ENCODE data around the gene CTNNA3.

The CTNNA3 gene

GRCh38 chr10:66809402-66809801, 886.6 kb downstream of the CTNNA3 start:
- no peaks in the 10 kb centered on the region for H3K36me3 ChIP-seq (ENCODE audit: control insufficient read depth in 2 of 2, insufficient read depth in 2 of 2, low read length in 2 of 2)
- no peak overlapping the region for H3K9ac ChIP-seq (ENCODE audit: low read depth in 1 of 2, low read length in 2 of 2)
- H3K4me1 ChIP-seq (ENCODE audit: control insufficient read depth in 2 of 2, insufficient read depth in 2 of 2, low read length in 2 of 2) = no peaks in the 10 kb centered on the region
- H3K27me3 ChIP-seq (ENCODE audit: control insufficient read depth in 2 of 2, insufficient read depth in 2 of 2, low read length in 2 of 2) = no peaks in the 10 kb centered on the region
- H3K9me3 ChIP-seq (ENCODE audit: control insufficient read depth in 2 of 2, low read length in 2 of 2) = no peaks in the 10 kb centered on the region
- H3K27ac ChIP-seq (ENCODE audit: low read depth in 2 of 2, low read length in 2 of 2) = no peak overlapping the region
- no peak overlapping the region for H3K4me3 ChIP-seq (ENCODE audit: low read length in 2 of 2)

- Histone ChIP-seq H3K9ac (ENCODE audit: low read depth in 1 of 2, low read length in 2 of 2) (no peak overlapping the region), H3K4me1 (ENCODE audit: control insufficient read depth in 2 of 2, insufficient read depth in 2 of 2, low read length in 2 of 2) (no peaks in the 10 kb centered on the region), H3K9me3 (ENCODE audit: control insufficient read depth in 2 of 2, low read length in 2 of 2) (no peaks in the 10 kb centered on the region), H3K4me3 (ENCODE audit: low read length in 2 of 2) (no peak overlapping the region), H3K27me3 (ENCODE audit: control insufficient read depth in 2 of 2, insufficient read depth in 2 of 2, low read length in 2 of 2) (no peaks in the 10 kb centered on the region), H3K36me3 (ENCODE audit: control insufficient read depth in 2 of 2, insufficient read depth in 2 of 2, low read length in 2 of 2) (no peaks in the 10 kb centered on the region), H3K27ac (ENCODE audit: low read depth in 2 of 2, low read length in 2 of 2) (no peak overlapping the region)
These were observed 890.4 kb downstream of the CTNNA3 start for GRCh38 chr10:66805612-66806011.

GRCh38 chr10:66804962-66805361, 891.0 kb downstream of the CTNNA3 start:
- Histone ChIP-seq H3K9me3 (ENCODE audit: control insufficient read depth in 2 of 2, low read length in 2 of 2) (no peaks in the 10 kb centered on the region), H3K4me1 (ENCODE audit: control insufficient read depth in 2 of 2, insufficient read depth in 2 of 2, low read length in 2 of 2) (no peaks in the 10 kb centered on the region), H3K27ac (ENCODE audit: low read depth in 2 of 2, low read length in 2 of 2) (no peak overlapping the region), H3K9ac (ENCODE audit: low read depth in 1 of 2, low read length in 2 of 2) (no peak overlapping the region), H3K27me3 (ENCODE audit: control insufficient read depth in 2 of 2, insufficient read depth in 2 of 2, low read length in 2 of 2) (no peaks in the 10 kb centered on the region), H3K4me3 (ENCODE audit: low read length in 2 of 2) (no peak overlapping the region), H3K36me3 (ENCODE audit: control insufficient read depth in 2 of 2, insufficient read depth in 2 of 2, low read length in 2 of 2) (no peaks in the 10 kb centered on the region)

- Histone ChIP-seq H3K4me3 (ENCODE audit: low read length in 2 of 2) (no peak overlapping the region), H3K9me3 (ENCODE audit: control insufficient read depth in 2 of 2, low read length in 2 of 2) (no peaks in the 10 kb centered on the region), H3K27me3 (ENCODE audit: control insufficient read depth in 2 of 2, insufficient read depth in 2 of 2, low read length in 2 of 2) (no peaks in the 10 kb centered on the region), H3K27ac (ENCODE audit: low read depth in 2 of 2, low read length in 2 of 2) (no peak overlapping the region), H3K36me3 (ENCODE audit: control insufficient read depth in 2 of 2, insufficient read depth in 2 of 2, low read length in 2 of 2) (no peaks in the 10 kb centered on the region), H3K4me1 (ENCODE audit: control insufficient read depth in 2 of 2, insufficient read depth in 2 of 2, low read length in 2 of 2) (no peaks in the 10 kb centered on the region), H3K9ac (ENCODE audit: low read depth in 1 of 2, low read length in 2 of 2) (no peak overlapping the region)
These were observed 892.8 kb downstream of the CTNNA3 start for GRCh38 chr10:66803174-66803573.

- Histone ChIP-seq H3K4me3 (ENCODE audit: low read length in 2 of 2) (no peak overlapping the region), H3K9ac (ENCODE audit: low read depth in 1 of 2, low read length in 2 of 2) (no peak overlapping the region), H3K36me3 (ENCODE audit: control insufficient read depth in 2 of 2, insufficient read depth in 2 of 2, low read length in 2 of 2) (no peaks in the 10 kb centered on the region), H3K9me3 (ENCODE audit: control insufficient read depth in 2 of 2, low read length in 2 of 2) (no peaks in the 10 kb centered on the region), H3K4me1 (ENCODE audit: control insufficient read depth in 2 of 2, insufficient read depth in 2 of 2, low read length in 2 of 2) (no peaks in the 10 kb centered on the region), H3K27ac (ENCODE audit: low read depth in 2 of 2, low read length in 2 of 2) (no peak overlapping the region), H3K27me3 (ENCODE audit: control insufficient read depth in 2 of 2, insufficient read depth in 2 of 2, low read length in 2 of 2) (no peaks in the 10 kb centered on the region)
These were observed 896.5 kb downstream of the CTNNA3 start for GRCh38 chr10:66799474-66799873.

- H3K27ac ChIP-seq (ENCODE audit: low read depth in 2 of 2, low read length in 2 of 2) = no peak overlapping the region
- no peaks in the 10 kb centered on the region for H3K36me3 ChIP-seq (ENCODE audit: control insufficient read depth in 2 of 2, insufficient read depth in 2 of 2, low read length in 2 of 2)
- H3K4me1 ChIP-seq (ENCODE audit: control insufficient read depth in 2 of 2, insufficient read depth in 2 of 2, low read length in 2 of 2) = no peaks in the 10 kb centered on the region
- H3K9ac ChIP-seq (ENCODE audit: low read depth in 1 of 2, low read length in 2 of 2) = no peak overlapping the region
- H3K27me3 ChIP-seq (ENCODE audit: control insufficient read depth in 2 of 2, insufficient read depth in 2 of 2, low read length in 2 of 2) = no peaks in the 10 kb centered on the region
- no peaks in the 10 kb centered on the region for H3K9me3 ChIP-seq (ENCODE audit: control insufficient read depth in 2 of 2, low read length in 2 of 2)
- H3K4me3 ChIP-seq (ENCODE audit: low read length in 2 of 2) = no peak overlapping the region
These were observed 900.1 kb downstream of the CTNNA3 start for GRCh38 chr10:66795866-66796265.

- H3K27ac ChIP-seq (ENCODE audit: low read depth in 2 of 2, low read length in 2 of 2) = no peak overlapping the region
- no peaks in the 10 kb centered on the region for H3K27me3 ChIP-seq (ENCODE audit: control insufficient read depth in 2 of 2, insufficient read depth in 2 of 2, low read length in 2 of 2)
- H3K4me3 ChIP-seq (ENCODE audit: low read length in 2 of 2) = no peak overlapping the region
- H3K9me3 ChIP-seq (ENCODE audit: control insufficient read depth in 2 of 2, low read length in 2 of 2) = no peaks in the 10 kb centered on the region
- no peak overlapping the region for H3K9ac ChIP-seq (ENCODE audit: low read depth in 1 of 2, low read length in 2 of 2)
- no peaks in the 10 kb centered on the region for H3K36me3 ChIP-seq (ENCODE audit: control insufficient read depth in 2 of 2, insufficient read depth in 2 of 2, low read length in 2 of 2)
- no peaks in the 10 kb centered on the region for H3K4me1 ChIP-seq (ENCODE audit: control insufficient read depth in 2 of 2, insufficient read depth in 2 of 2, low read length in 2 of 2)
These were observed 903.6 kb downstream of the CTNNA3 start for GRCh38 chr10:66792441-66792840.

- Histone ChIP-seq H3K4me1 (ENCODE audit: control insufficient read depth in 2 of 2, insufficient read depth in 2 of 2, low read length in 2 of 2) (no peaks in the 10 kb centered on the region), H3K9ac (ENCODE audit: low read depth in 1 of 2, low read length in 2 of 2) (no peak overlapping the region), H3K27ac (ENCODE audit: low read depth in 2 of 2, low read length in 2 of 2) (no peak overlapping the region), H3K9me3 (ENCODE audit: control insufficient read depth in 2 of 2, low read length in 2 of 2) (no peaks in the 10 kb centered on the region), H3K36me3 (ENCODE audit: control insufficient read depth in 2 of 2, insufficient read depth in 2 of 2, low read length in 2 of 2) (no peaks in the 10 kb centered on the region), H3K27me3 (ENCODE audit: control insufficient read depth in 2 of 2, insufficient read depth in 2 of 2, low read length in 2 of 2) (no peaks in the 10 kb centered on the region), H3K4me3 (ENCODE audit: low read length in 2 of 2) (no peak overlapping the region)
These were observed 907.6 kb downstream of the CTNNA3 start for GRCh38 chr10:66788178-66788987.

- Histone ChIP-seq H3K27me3 (ENCODE audit: control insufficient read depth in 2 of 2, insufficient read depth in 2 of 2, low read length in 2 of 2) (no peaks in the 10 kb centered on the region), H3K9me3 (ENCODE audit: control insufficient read depth in 2 of 2, low read length in 2 of 2) (no peaks in the 10 kb centered on the region), H3K4me1 (ENCODE audit: control insufficient read depth in 2 of 2, insufficient read depth in 2 of 2, low read length in 2 of 2) (no peaks in the 10 kb centered on the region), H3K27ac (ENCODE audit: low read depth in 2 of 2, low read length in 2 of 2) (no peak overlapping the region), H3K4me3 (ENCODE audit: low read length in 2 of 2) (no peak overlapping the region), H3K36me3 (ENCODE audit: control insufficient read depth in 2 of 2, insufficient read depth in 2 of 2, low read length in 2 of 2) (no peaks in the 10 kb centered on the region), H3K9ac (ENCODE audit: low read depth in 1 of 2, low read length in 2 of 2) (no peak overlapping the region)
These were observed 909.3 kb downstream of the CTNNA3 start for GRCh38 chr10:66786709-66787108.

GRCh38 chr10:66784770-66785169, 911.2 kb downstream of the CTNNA3 start:
- H3K4me1 ChIP-seq (ENCODE audit: control insufficient read depth in 2 of 2, insufficient read depth in 2 of 2, low read length in 2 of 2) = no peaks in the 10 kb centered on the region
- H3K27me3 ChIP-seq (ENCODE audit: control insufficient read depth in 2 of 2, insufficient read depth in 2 of 2, low read length in 2 of 2) = no peaks in the 10 kb centered on the region
- no peaks in the 10 kb centered on the region for H3K9me3 ChIP-seq (ENCODE audit: control insufficient read depth in 2 of 2, low read length in 2 of 2)
- H3K4me3 ChIP-seq (ENCODE audit: low read length in 2 of 2) = no peak overlapping the region
- H3K27ac ChIP-seq (ENCODE audit: low read depth in 2 of 2, low read length in 2 of 2) = no peak overlapping the region
- H3K36me3 ChIP-seq (ENCODE audit: control insufficient read depth in 2 of 2, insufficient read depth in 2 of 2, low read length in 2 of 2) = no peaks in the 10 kb centered on the region
- no peak overlapping the region for H3K9ac ChIP-seq (ENCODE audit: low read depth in 1 of 2, low read length in 2 of 2)
